ACHN (cell line): Measurements from ENCODE around the gene LHX5.

Experiments used
- DNase-seq: peaks from one replicate; pipeline ENCODE4 v3.0.0-alpha.2; 2015
- in situ Hi-C: cut with HindIII; loops from 2 replicates; pipeline ENCODE4 v1.10.0; 2017; ENCODE audit warnings: low sequenced_read_pairs, low pct_ligation_motif_present, low pct_unique_long_range_greater_than_20kb

Gene LHX5

DNA sequence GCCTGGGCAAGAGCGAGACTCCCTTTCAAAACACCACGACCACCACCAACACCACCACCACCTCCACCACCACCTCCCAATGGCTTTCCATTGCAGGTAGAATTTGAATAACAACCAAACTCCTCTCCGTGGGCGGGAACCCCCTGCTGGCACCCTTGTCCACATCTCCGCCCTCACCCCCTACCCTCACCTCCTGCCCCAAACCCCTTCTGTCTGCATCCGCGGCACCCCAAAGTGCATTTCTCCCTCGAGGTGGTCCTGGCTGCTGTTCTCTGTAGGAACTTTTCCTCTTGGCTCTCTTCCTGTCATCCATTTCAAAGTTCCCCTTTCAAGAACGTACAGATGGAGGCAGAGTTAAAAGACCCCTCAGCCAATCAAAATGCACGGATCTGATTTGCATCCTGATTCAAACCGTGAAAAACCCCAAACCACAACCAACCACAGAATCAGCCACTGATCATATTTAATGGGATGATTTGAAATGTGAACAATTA lies 45.7 kb downstream of the LHX5 start:
- in situ Hi-C loops = no loop called here

DNA sequence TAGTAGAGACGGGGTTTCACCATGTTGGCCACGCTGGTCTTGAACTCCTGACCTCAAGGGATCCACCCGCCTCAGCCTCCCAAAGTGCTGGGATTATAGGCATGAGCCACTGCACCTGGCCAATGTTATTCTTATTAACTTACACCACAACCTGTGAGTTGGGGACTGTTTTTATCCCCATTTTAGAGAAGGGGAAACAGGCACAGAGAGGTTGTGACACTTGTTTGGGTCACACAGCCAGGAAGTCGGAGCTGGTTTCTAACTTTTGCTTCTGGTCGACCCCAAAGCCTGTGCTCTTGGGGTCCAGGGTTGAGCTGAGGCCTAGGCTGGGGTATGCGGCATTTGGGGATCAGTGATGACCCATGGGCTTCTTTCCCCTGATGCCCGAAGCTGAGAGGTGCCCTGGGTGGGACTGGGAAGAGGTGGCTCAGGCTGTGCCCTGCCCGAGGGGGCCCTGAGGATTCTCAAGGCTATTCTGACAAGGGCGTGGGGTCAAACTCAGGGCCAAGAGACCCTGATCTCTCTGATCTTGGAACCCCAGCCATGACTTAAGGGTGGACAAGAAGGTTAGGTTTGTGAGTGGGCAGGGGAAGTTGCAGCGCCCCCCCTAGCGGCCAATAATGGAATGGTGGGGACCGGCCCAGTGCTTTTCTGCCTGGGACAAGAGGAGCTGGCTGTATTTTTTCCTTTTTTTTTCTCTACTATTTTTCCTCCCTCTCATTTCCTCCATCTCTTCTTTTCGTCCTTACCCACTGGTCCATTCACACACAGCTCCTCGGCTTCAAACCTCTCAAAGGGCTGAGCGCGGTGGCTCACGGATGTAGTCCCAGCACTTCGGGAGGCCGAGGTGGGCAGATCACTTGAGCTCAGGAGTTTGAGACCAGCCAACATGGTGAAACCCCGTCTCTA lies 46.5 kb downstream of the LHX5 start:
- DNase-seq = peak; percentile 55
- in situ Hi-C loops = no loop called here

More for the DNA sequence above, 45.7 kb downstream of the LHX5 start:
- DNase-seq = no peak

DNA sequence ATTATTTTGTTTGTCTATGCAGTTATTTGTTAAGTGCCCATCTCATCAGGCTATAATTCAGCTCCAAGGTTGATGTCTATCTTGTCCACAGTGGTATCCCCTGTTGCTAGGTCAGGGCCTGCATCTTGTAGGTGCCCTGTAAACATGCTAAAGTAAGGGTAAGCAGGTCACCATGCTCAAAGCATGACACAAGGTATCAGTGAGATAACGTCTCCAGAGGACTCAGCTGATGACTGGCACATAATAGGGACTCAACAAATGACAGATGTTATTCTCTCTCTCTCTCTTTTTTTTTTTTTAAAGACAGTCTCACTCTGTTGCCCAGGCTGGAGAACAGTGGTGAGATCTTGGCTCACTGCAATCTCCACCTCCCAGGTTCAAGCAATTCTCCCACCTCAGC lies 47.2 kb downstream of the LHX5 start:
- DNase-seq = no peak
- in situ Hi-C loops = no loop called here

DNA sequence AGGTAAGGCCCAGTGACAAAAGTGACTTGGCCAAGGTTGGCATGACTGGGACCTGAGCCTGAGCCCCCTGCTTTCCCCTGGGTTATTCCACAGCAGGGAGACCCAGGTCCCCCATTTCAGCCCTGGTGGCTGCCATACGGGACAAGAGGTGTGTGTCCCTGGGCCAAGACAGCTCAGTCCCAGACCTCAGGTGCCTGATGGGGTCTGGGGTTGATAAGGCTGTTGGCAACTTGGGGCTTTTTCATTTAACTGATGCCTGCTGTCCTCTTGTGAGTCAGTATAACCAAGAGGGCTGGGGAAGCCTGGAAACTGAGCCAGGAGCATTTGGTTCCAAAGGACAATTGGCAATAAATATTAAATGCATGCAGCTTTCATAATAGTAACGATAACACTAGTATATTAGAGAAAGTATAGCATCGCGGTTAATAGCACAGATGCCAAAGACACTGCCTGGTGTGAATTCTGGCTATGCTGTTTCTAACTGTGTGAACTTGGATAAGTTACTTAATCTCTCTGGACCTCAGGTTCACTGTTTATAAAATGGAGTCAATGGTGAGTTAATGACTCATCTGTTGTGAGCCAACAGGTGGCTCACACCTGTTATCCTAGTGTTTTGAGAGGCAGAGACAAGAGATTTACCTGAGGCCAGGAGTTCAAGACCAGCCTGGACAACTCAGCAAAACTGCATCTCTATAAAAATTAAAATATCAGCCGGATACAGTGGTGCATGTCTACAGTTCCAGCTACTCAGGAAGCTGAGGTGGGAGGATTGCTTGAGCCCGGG lies 48.6 kb downstream of the LHX5 start:
- DNase-seq = no peak
- in situ Hi-C loops = no loop called here

DNA sequence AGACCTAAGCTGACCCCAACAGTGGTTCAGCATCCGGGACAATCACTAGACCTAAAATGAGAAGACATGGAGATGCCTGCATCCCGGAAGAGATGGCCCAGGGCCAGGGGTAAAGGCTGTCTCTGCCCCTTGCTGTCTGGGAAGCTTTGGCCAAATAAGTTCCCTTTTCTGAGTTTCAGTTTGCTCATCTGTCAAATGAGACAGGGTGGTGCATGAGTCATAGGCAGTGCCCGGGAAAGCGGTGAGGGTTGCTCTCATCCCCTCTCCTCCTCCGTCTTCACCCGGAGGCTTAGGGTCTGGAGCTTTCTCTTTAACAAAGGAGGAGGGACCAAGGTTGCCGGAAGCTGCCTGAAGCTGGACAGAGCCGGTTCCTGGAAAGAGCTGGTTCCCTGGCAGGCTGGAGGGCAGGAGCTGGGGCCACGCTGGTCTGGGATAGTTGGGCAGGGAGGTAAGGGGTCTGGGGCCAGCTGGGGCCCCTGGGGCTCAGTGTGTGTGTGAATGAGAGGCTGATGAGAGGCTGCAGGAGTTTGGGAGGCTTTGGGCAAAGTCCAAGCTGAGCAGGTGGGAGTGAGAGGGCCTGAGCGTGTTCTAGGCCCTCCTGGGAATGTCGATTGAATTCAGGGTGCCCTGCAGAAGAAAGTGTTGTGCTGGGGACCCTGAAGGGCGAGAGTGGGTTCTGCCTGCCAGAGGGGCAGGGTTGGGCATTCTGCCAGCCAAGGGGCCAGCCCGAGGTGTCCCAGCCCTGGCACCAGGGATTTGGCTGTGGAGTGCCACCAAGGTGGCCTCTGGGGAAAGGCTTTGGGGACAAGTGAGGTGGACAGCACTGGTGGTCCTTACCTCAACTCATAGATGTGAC lies 49.4 kb downstream of the LHX5 start, which contains the start of gene SDSL:
Gene SDSL, plus strand, starts transcription at position 351 of the 856 bp plus-strand sequence. CDS start 5,603 bp downstream, outside the sequence.
- in situ Hi-C loops = no loop called here
- peak; percentile 97 for DNase-seq

DNA sequence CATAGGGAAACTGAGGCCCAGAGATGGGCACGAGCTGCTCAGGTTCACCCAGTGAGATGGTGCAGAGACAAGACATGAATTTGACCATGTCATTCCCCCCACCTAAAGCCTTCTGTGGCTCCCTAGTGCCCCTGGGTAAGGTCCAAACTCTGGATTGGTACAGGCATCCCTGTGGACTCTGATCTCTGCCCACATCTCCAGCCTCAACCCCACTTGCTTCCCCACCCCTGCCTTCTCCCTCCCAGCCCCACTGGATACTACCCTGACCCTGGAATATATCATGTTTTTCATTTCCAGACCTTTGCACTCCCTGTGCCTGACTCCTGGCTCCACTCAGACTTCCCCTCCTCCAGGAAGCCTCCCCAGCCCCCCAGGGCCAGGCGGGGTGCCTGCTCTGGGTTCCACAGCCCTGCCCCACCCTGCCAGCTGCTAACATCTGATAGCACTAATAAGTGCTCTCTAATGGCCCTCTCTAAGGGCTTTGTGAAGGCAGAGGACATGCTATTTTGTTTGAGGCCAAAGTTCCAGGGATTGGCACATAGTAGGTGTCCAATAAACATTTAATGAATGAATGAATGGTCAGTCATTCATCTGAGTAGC lies 50.6 kb downstream of the LHX5 start:
- no peak for DNase-seq
- in situ Hi-C loops = no loop called here

DNA sequence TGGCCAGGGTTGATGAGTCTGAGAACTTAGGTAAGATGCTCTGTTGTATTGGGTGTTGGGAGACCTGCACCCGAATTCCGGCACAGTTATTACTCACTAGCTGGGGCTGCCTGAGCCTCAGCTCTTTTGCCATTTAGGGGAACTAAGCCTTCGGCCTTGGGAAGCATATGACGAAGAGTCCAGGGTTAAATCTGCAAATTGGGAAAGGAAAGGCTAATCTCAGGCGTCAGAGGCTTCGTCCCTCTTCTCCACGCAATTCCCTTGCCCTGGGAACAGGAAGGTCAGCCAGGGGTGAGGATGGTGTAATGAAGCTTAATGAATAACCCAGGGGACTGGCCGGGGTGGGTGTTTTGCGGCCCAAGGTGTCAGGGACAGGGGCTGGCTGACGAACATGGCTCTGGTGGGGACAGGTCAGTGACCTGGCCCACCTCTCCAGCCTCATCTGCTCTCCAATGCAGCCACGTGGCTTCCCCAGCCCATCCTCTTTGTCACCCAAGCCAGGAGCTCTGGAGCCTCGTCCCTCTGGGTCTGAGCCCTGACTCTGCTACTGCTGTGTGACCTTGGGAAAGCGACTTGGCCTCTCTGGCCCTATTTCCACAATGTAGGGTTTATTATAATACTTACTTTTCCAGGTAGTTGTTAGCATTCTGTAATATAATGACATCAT lies 53.3 kb downstream of the LHX5 start:
- in situ Hi-C loops = no loop called here
- peak; percentile 43 for DNase-seq

DNA sequence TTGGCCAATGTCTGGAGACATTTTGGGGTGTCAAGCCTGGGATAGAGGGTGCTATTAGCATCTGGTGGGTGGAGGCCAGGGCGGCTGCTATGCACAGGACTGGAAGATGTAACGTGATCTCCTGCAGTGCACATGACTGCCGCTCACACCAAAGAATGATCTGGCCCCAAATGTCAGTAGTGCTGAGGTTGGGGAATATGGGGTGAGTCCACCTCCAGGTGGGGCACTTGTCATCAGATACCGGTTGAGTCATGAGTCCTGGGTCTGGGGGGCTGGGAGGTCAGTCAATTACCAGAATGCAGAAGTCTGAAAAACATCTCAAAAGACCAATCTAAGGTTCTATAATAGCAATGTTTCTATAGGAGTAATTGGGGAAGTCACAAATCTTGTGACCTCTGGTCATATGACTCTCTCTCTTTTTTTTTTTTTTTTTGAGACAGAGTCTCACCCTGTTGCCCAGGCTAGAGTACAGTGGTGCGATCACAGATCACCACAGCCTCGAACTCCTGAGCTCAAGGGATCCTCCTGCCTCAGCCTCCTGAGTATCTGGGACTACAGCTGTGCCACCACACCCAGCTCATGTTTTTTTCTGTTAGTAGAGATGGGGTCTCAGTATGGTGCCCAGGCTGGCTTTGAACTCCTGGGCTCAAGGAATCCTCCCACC lies 55.4 kb downstream of the LHX5 start:
- no peak for DNase-seq
- in situ Hi-C loops = no loop called here

DNA sequence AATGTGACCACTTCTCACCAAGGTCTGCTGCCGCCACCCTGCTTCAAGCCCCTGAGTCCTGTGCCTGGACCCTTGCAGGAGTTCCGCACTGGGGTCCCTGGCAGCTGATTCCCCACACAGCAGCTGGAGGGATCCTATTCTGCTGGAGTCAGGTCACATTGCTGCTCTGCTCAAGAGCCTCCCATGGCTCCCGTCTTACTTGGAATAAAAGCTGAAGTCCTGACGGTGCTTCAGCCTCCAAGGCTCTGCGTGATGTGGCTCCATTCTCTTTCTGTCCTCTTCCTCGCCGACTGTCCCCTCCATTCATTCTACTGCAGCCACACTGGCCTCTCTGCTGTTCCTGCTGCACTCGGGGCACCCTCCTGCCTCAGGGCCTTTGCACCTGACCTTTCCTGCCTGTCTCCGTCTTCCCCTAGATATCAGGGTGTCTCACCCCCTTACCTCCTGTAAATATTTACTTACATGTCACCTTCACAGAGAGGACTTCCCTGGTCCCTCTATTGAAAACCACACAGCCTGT lies 57.1 kb downstream of the LHX5 start:
- in situ Hi-C loops = no loop called here
- DNase-seq = no peak

DNA sequence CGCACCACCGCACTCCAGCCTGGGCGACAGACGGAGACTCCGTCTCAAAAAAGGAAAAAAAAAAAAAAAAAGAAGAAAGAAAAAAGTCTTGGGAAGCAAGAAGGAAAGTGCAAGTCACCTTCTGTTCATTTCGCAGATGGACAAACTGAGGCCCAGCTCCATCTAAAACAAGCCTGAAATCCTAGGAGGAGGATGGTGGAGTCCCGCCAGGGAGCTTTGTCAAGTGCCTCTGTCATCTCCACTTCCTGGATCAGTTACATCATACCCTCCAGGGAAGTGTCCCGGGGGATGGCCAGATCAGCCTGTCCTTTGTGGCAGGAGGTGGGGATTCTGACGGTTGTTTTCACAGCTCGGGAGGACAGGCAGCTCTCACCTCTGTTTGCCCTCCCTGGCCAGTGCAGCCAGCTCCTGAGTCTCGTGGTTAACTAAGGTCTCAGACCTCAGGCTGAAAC lies 58.2 kb downstream of the LHX5 start:
- DNase-seq = peak; percentile 37
- in situ Hi-C loops = no loop called here
